Neuronal stem cell (in vitro differentiated cells): Measurements from ENCODE around the gene TEDC1.

Experiments
- DNase-seq: peaks from one replicate; pipeline ENCODE4 v3.0.0-alpha.2; 2013; ENCODE audit warnings: low spot score
- H2AFZ ChIP-seq: one replicate; pipeline ENCODE4 v1.6.1; 2013; ENCODE audit warnings: mild to moderate bottlenecking, low read length, inconsistent platforms
- H2AK5ac ChIP-seq: 2 replicates; pipeline ENCODE4 v1.6.1; 2013; ENCODE audit warnings: low read depth, mild to moderate bottlenecking, inconsistent platforms, low read length, moderate library complexity, mixed read lengths
- H2BK120ac ChIP-seq: 2 replicates; pipeline ENCODE4 v1.6.1; 2013; ENCODE audit warnings: low read depth, mild to moderate bottlenecking, inconsistent platforms, low read length, moderate library complexity, mixed read lengths
- H2BK12ac ChIP-seq: one replicate; pipeline ENCODE4 v1.6.1; 2013; ENCODE audit warnings: low read length, inconsistent platforms
- H2BK15ac ChIP-seq: 2 replicates; pipeline ENCODE4 v1.6.1; 2013; ENCODE audit warnings: mild to moderate bottlenecking, low read length, inconsistent platforms, mixed read lengths
- H2BK5ac ChIP-seq: one replicate; pipeline ENCODE4 v1.6.1; 2013; ENCODE audit warnings: inconsistent platforms, mild to moderate bottlenecking, low read length, moderate library complexity
- H3K14ac ChIP-seq: one replicate; pipeline ENCODE4 v1.6.1; 2013; ENCODE audit warnings: low read length, inconsistent platforms
- H3K18ac ChIP-seq: 2 replicates; pipeline ENCODE4 v1.6.1; 2013; ENCODE audit warnings: low read length, inconsistent platforms
- H3K23ac ChIP-seq: 2 replicates; pipeline ENCODE4 v1.6.1; 2013; ENCODE audit warnings: low read depth, mild to moderate bottlenecking, mixed read lengths, low read length, inconsistent platforms; ENCODE audit not compliant: poor library complexity
- H3K27ac ChIP-seq: replicated peaks from 3 replicates; pipeline ENCODE4 v1.5.1; 2013; ENCODE audit warnings: low read length, inconsistent platforms
- H3K27me3 ChIP-seq, 3 experiments: 2 replicates each; pipeline ENCODE4 v1.6.1; 2013; ENCODE audit warnings: low read length in 3 of 3, mild to moderate bottlenecking in 2 of 3, inconsistent platforms in 1 of 3, low read depth in 1 of 3, mixed read lengths in 1 of 3, moderate library complexity in 1 of 3; ENCODE audit not compliant: control insufficient read depth in 3 of 3, insufficient read depth in 3 of 3
- H3K36me3 ChIP-seq, 2 donors: replicated peaks in 1 of 2; 2 replicates each; pipeline ENCODE4 v1.6.1; 2013; ENCODE audit warnings: low read length in 2 of 2; ENCODE audit not compliant: control insufficient read depth in 2 of 2, insufficient read depth in 2 of 2
- H3K4ac ChIP-seq: 2 replicates; pipeline ENCODE4 v1.6.1; 2013; ENCODE audit warnings: inconsistent platforms, mild to moderate bottlenecking, low read length, moderate library complexity
- H3K4me1 ChIP-seq, 2 donors: 1 replicate in 1 of 2; 2 replicates in 1 of 2; pipeline ENCODE4 v1.6.1; 2013; ENCODE audit warnings: low read length in 2 of 2, low read depth in 1 of 2; ENCODE audit not compliant: control insufficient read depth in 2 of 2, insufficient read depth in 1 of 2
- H3K4me2 ChIP-seq: one replicate; pipeline ENCODE4 v1.6.1; 2013; ENCODE audit warnings: mild to moderate bottlenecking, low read length, inconsistent platforms; ENCODE audit not compliant: insufficient read depth, poor library complexity, severe bottlenecking
- H3K4me3 ChIP-seq, 2 donors: 2 replicates each; pipeline ENCODE4 v1.5.1; 2013; ENCODE audit warnings: low read length in 2 of 2, mild to moderate bottlenecking in 2 of 2, inconsistent platforms in 1 of 2, moderate library complexity in 1 of 2
- H3K79me1 ChIP-seq: one replicate; pipeline ENCODE4 v1.6.1; 2013; ENCODE audit warnings: low read depth, mild to moderate bottlenecking, inconsistent platforms, low read length, moderate library complexity
- H3K9ac ChIP-seq: one replicate; pipeline ENCODE4 v1.6.1; 2013; ENCODE audit warnings: mild to moderate bottlenecking, low read depth, low read length, inconsistent platforms; ENCODE audit not compliant: poor library complexity
- H3K9me3 ChIP-seq, 2 donors: replicated peaks in 1 of 2; 2 replicates each; pipeline versions ENCODE3 to v1.6.1; 2013; ENCODE audit warnings: low read length in 2 of 2, mild to moderate bottlenecking in 2 of 2, inconsistent platforms in 1 of 2, low read depth in 1 of 2, mixed read lengths in 1 of 2, moderate library complexity in 1 of 2; ENCODE audit not compliant: control insufficient read depth in 2 of 2, insufficient read depth in 1 of 2
- H4K8ac ChIP-seq: one replicate; pipeline ENCODE4 v1.6.1; 2013; ENCODE audit warnings: low read depth, mild to moderate bottlenecking, inconsistent platforms, low read length, moderate library complexity
- H4K91ac ChIP-seq: one replicate; pipeline ENCODE4 v1.6.1; 2013; ENCODE audit warnings: low read length, low read depth, mild to moderate bottlenecking, inconsistent platforms; ENCODE audit not compliant: poor library complexity
- WGBS, 2 donors: extraction: QIAGEN DNeasy Blood & Tissue Kit; methylation state at CpG; one replicate each; pipeline ENCODE4 v1.1.7; 2013; ENCODE audit warnings: missing lambda C conversion rate in 2 of 2, mixed read lengths in 1 of 2; ENCODE audit not compliant: insufficient read length in 2 of 2, insufficient replicate concordance in 1 of 2; ENCODE audit errors: extremely low coverage in 2 of 2; 5-methylcytosine and 5-hydroxymethylcytosine counted together

TEDC1 gene

GRCh38 chr14:105500036-105500725 is 9.1 kb downstream of the TEDC1 start:
- Histone ChIP-seq H3K4me1 (peaks cover 5 to 12% of the 10 kb centered on the region in 2 donors), H2AK5ac (peak overlapping the region; percentile 88), H4K91ac (no peak overlapping the region), H3K4me3 (peak overlapping the region in 1 of 2 donors; percentile 46), H3K27ac (peak overlapping the region; percentile 71), H2AFZ (no peak overlapping the region), H3K36me3 (peaks cover 0 to 3% of the 10 kb centered on the region in 2 donors), H3K18ac (peak overlapping the region; percentile 80), H2BK120ac (peak overlapping the region; percentile 81), H2BK15ac (no peak overlapping the region), H3K9ac (no peak overlapping the region), H3K4ac (peak overlapping the region; percentile 84), H3K27me3 (peaks cover 0 to 3% (median 0%) of the 10 kb centered on the region in 3 experiments), H2BK5ac (peak overlapping the region; percentile 68), H4K8ac (no peak overlapping the region), H3K79me1 (peaks cover 3% of the 10 kb centered on the region), H2BK12ac (peak overlapping the region; percentile 84), H3K9me3 (peaks cover 0 to 4% of the 10 kb centered on the region in 2 donors), H3K14ac (peak overlapping the region; percentile 64), H3K23ac (peak overlapping the region; percentile 80), H3K4me2 (no peak overlapping the region)
- no peak for DNase-seq
- WGBS, 2 donors = no CpG with 5 or more reads among the region's 21 CpGs

- Histone ChIP-seq H3K4me3 (no peak overlapping the region), H3K9me3 (peaks cover 0 to 4% of the 10 kb centered on the region in 2 donors), H2AFZ (no peak overlapping the region), H3K79me1 (peaks cover 3% of the 10 kb centered on the region), H3K23ac (no peak overlapping the region), H2BK5ac (no peak overlapping the region), H4K8ac (no peak overlapping the region), H3K18ac (no peak overlapping the region), H3K27me3 (peaks cover 0 to 6% (median 0%) of the 10 kb centered on the region in 3 experiments), H3K4ac (no peak overlapping the region), H2BK15ac (no peak overlapping the region), H3K9ac (peak overlapping the region; percentile 50), H3K14ac (no peak overlapping the region), H2BK120ac (no peak overlapping the region), H3K27ac (peak overlapping the region; percentile 8), H3K36me3 (peaks cover 0 to 3% of the 10 kb centered on the region in 2 donors), H3K4me1 (peaks cover 5 to 12% of the 10 kb centered on the region in 2 donors), H2BK12ac (no peak overlapping the region), H3K4me2 (no peak overlapping the region), H4K91ac (no peak overlapping the region), H2AK5ac (peak overlapping the region; percentile 6)
- DNase-seq = no peak
- no CpG with 5 or more reads among the region's 10 CpGs for WGBS, 2 donors
These were observed 9.7 kb downstream of the TEDC1 start for GRCh38 chr14:105500726-105501101.

GRCh38 chr14:105501504-105502291 is 10.7 kb downstream of the TEDC1 start:
- WGBS, 2 donors = no CpG with 5 or more reads among the region's 13 CpGs
- no peak overlapping the region for H2BK120ac ChIP-seq
- H3K27me3 ChIP-seq = peaks cover 0 to 6% (median 0%) of the 10 kb centered on the region in 3 experiments
- H4K91ac ChIP-seq = no peak overlapping the region
- no peak overlapping the region for H2AFZ ChIP-seq
- H3K27ac ChIP-seq = no peak overlapping the region
- H4K8ac ChIP-seq = no peak overlapping the region
- DNase-seq = no peak
- no peak overlapping the region for H3K18ac ChIP-seq
- H3K9ac ChIP-seq = no peak overlapping the region
- no peak overlapping the region for H3K14ac ChIP-seq
- peaks cover 0 to 3% of the 10 kb centered on the region in 2 donors for H3K36me3 ChIP-seq
- no peak overlapping the region for H3K23ac ChIP-seq
- no peak overlapping the region for H2BK5ac ChIP-seq
- no peak overlapping the region for H3K4me3 ChIP-seq
- H2BK15ac ChIP-seq = no peak overlapping the region
- peaks cover 5 to 12% of the 10 kb centered on the region in 2 donors for H3K4me1 ChIP-seq
- no peak overlapping the region for H3K4ac ChIP-seq
- no peak overlapping the region for H2AK5ac ChIP-seq
- H3K9me3 ChIP-seq = peaks cover 0 to 4% of the 10 kb centered on the region in 2 donors
- no peak overlapping the region for H3K4me2 ChIP-seq
- no peak overlapping the region for H2BK12ac ChIP-seq
- peaks cover 3% of the 10 kb centered on the region for H3K79me1 ChIP-seq
